ENCODE results near the gene CREBRF.
"Not testable (repeated sequence)": the region's sequence is repeated elsewhere in the genome, so short reads cannot be mapped to it uniquely, and the experiment has no call there.

The CREBRF gene

GRCh38 chr5:173035904-173036707 lies 20.0 kb upstream of the CREBRF start:
- DNase-seq (ENCODE audit: low read depth): no peak

- no peak for DNase-seq (ENCODE audit: low read depth)
Measured at GRCh38 chr5:173039188-173039587, 17.0 kb upstream of the CREBRF start.

- no peak for DNase-seq (ENCODE audit: low read depth)
Measured at GRCh38 chr5:173039964-173040363, 16.2 kb upstream of the CREBRF start.

- no peak for DNase-seq (ENCODE audit: low read depth)
Measured at GRCh38 chr5:173041881-173042762, 14.0 kb upstream of the CREBRF start.

- no peak for DNase-seq (ENCODE audit: low read depth)
Measured at GRCh38 chr5:173042763-173043107, 13.4 kb upstream of the CREBRF start.

GRCh38 chr5:173045474-173045873 lies 10.7 kb upstream of the CREBRF start:
- no peak for DNase-seq (ENCODE audit: low read depth)

- DNase-seq (ENCODE audit: low read depth): not testable (repeated sequence)
Measured at GRCh38 chr5:173047096-173047837, 8.9 kb upstream of the CREBRF start.

GRCh38 chr5:173047838-173048105 lies 8.4 kb upstream of the CREBRF start:
- DNase-seq (ENCODE audit: low read depth): no peak

- no peak for DNase-seq (ENCODE audit: low read depth)
Measured at GRCh38 chr5:173050791-173051190, 5.4 kb upstream of the CREBRF start.

GRCh38 chr5:173051746-173052145 lies 4.4 kb upstream of the CREBRF start:
- DNase-seq (ENCODE audit: low read depth): no peak

- DNase-seq (ENCODE audit: low read depth): no peak
Measured at GRCh38 chr5:173053041-173053440, 3.1 kb upstream of the CREBRF start.

GRCh38 chr5:173055042-173055721 lies 970 bp upstream of the CREBRF start:
- DNase-seq (ENCODE audit: low read depth): no peak

GRCh38 chr5:173055722-173055982 lies 500 bp upstream of the CREBRF start:
- DNase-seq (ENCODE audit: low read depth): no peak

GRCh38 chr5:173056783-173057061 lies 570 bp downstream of the CREBRF start:
- peak; percentile 75 for DNase-seq (ENCODE audit: low read depth)

GRCh38 chr5:173057062-173057924 lies 1.1 kb downstream of the CREBRF start:
- DNase-seq (ENCODE audit: low read depth): peak; percentile 99

GRCh38 chr5:173062141-173062540 lies 6.0 kb downstream of the CREBRF start:
- DNase-seq (ENCODE audit: low read depth): no peak

- DNase-seq (ENCODE audit: low read depth): no peak
Measured at GRCh38 chr5:173065155-173065554, 9.0 kb downstream of the CREBRF start.

- no peak for DNase-seq (ENCODE audit: low read depth)
Measured at GRCh38 chr5:173069671-173070070, 13.5 kb downstream of the CREBRF start.

- DNase-seq (ENCODE audit: low read depth): no peak
Measured at GRCh38 chr5:173075137-173075843, 19.1 kb downstream of the CREBRF start.

GRCh38 chr5:173075970-173076369 lies 19.8 kb downstream of the CREBRF start:
- DNase-seq (ENCODE audit: low read depth): no peak

GRCh38 chr5:173076471-173076870 lies 20.3 kb downstream of the CREBRF start:
- not testable (repeated sequence) for DNase-seq (ENCODE audit: low read depth)

Data from activated gamma-delta T cell treated with anti-CD3 and anti-CD28 coated beads, Interleukin-2, amount 50 U/mL, for 16 hours (primary cell).